GM12878 (cell line): Measurements from ENCODE around the gene CHST8. TPM values are rescaled to one million over a fixed set of nuclear protein-coding genes. Genes with fewer than 3 reads are reported as not detected.

Experiments
- CHD1 ChIP-seq: IDR thresholded peaks from 2 replicates; pipeline ENCODE4 v1.6.1; 2012; ENCODE audit warnings: low read depth, low read length, improper control_type of control experiment
- ELK1 ChIP-seq: IDR thresholded peaks from 2 replicates; pipeline ENCODE4 v1.6.1; 2012; ENCODE audit warnings: low read depth, low read length, improper control_type of control experiment
- ESRRA ChIP-seq: IDR thresholded peaks from 2 replicates; pipeline ENCODE4 v1.6.1; 2012; ENCODE audit warnings: mild to moderate bottlenecking, low read length, improper control_type of control experiment
- KAT2A ChIP-seq: conservative IDR thresholded peaks from 2 replicates; pipeline ENCODE4 v1.6.1; 2011; ENCODE audit warnings: low read depth, low read length; ENCODE audit not compliant: control insufficient read depth
- MEF2A ChIP-seq: IDR thresholded peaks from 2 replicates; pipeline ENCODE4 v1.6.1; 2011; ENCODE audit warnings: low read depth, mild to moderate bottlenecking, low read length, moderate library complexity; ENCODE audit not compliant: insufficient read depth
- MYC ChIP-seq: IDR thresholded peaks from 2 replicates; pipeline ENCODE4 v1.6.1; 2011; ENCODE audit warnings: mild to moderate bottlenecking, low read length, moderate library complexity, inconsistent platforms; ENCODE audit not compliant: insufficient read depth, insufficient replicate concordance, insufficient read length, severe bottlenecking
- NFYA ChIP-seq: IDR thresholded peaks from 2 replicates; pipeline ENCODE4 v1.6.1; 2011; ENCODE audit warnings: low read depth, mild to moderate bottlenecking, low read length, improper control_type of control experiment, borderline replicate concordance
- POLR2A ChIP-seq: IDR thresholded peaks from 2 replicates; pipeline ENCODE4 v1.6.1; 2011; ENCODE audit warnings: low read depth, mild to moderate bottlenecking, low read length
- SIN3A ChIP-seq: IDR thresholded peaks from 2 replicates; pipeline ENCODE4 v1.6.1; 2012; ENCODE audit warnings: low read depth, low read length, improper control_type of control experiment
- SMC3 ChIP-seq: IDR thresholded peaks from 2 replicates; pipeline ENCODE4 v1.6.1; 2011; ENCODE audit warnings: low read length, improper control_type of control experiment, borderline replicate concordance
- SP1 ChIP-seq: IDR thresholded peaks from one replicate; pipeline ENCODE4 v1.6.1; 2011; ENCODE audit warnings: low read depth, low read length
- STAT3 ChIP-seq: IDR thresholded peaks from 2 replicates; pipeline ENCODE4 v1.6.1; 2011; ENCODE audit warnings: low read depth, low read length, improper control_type of control experiment
- TBL1XR1 ChIP-seq: IDR thresholded peaks from 2 replicates; pipeline ENCODE4 v1.6.1; 2012; ENCODE audit warnings: low read depth, low read length, improper control_type of control experiment
- TCF12 ChIP-seq: IDR thresholded peaks from 2 replicates; pipeline ENCODE4 v1.6.1; 2011; ENCODE audit warnings: low read depth, mild to moderate bottlenecking, low read length
- TCF3 ChIP-seq: IDR thresholded peaks from 2 replicates; pipeline ENCODE4 v1.6.1; 2012; ENCODE audit warnings: low read depth, mild to moderate bottlenecking, low read length, borderline replicate concordance; ENCODE audit not compliant: insufficient read depth
- YY1 ChIP-seq: IDR thresholded peaks from 2 replicates; pipeline ENCODE4 v1.6.1; 2011; ENCODE audit warnings: low read depth, mild to moderate bottlenecking, low read length
- ZBTB33 ChIP-seq: fragments of 450-650 bp; IDR thresholded peaks from 2 replicates; pipeline ENCODE4 v1.6.1; 2017; ENCODE audit warnings: mild to moderate bottlenecking
- ZNF592 ChIP-seq: fragments of 450-650 bp; IDR thresholded peaks from 2 replicates; pipeline ENCODE4 v1.6.1; 2017; ENCODE audit warnings: mild to moderate bottlenecking, moderate library complexity
- polyA plus RNA-seq, 11 experiments: library from polyadenylated mRNA; depleted of rRNA in 4 of 11; unstranded in 6 of 11; stranded (reverse) in 5 of 11; fragments of >200 nt; fragmentation: Nextera tagmentation in 4 of 11; fragmentation: Illumina TruSeq in 1 of 11; extraction: Ambion mirVana in 4 of 11; extraction: Trizol in 1 of 11; gene quantifications; 1 replicate in 1 of 11; 2 replicates in 10 of 11; pipeline versions ENCODE4 v1.2.1 to v1.2.3, GENCODE V29; 2011 to 2016; ENCODE audit warnings: inconsistent platforms in 2 of 11, missing spikeins in 2 of 11, low read depth in 1 of 11
- total RNA-seq, 4 experiments: library from RNA; depleted of rRNA in 3 of 4; stranded (reverse); fragments of >200 nt in 3 of 4; fragmentation: Illumina TruSeq in 1 of 4; extraction: Trizol in 1 of 4; gene quantifications; 2 replicates each; pipeline versions ENCODE4 v1.2.1 to v1.2.3, GENCODE V29; 2013 to 2021
- TF ChIP-seq, protein P1 (sequence below): fragments of 150-350 bp; IDR thresholded peaks from 2 replicates; pipeline ENCODE4 v1.6.1; 2014; ENCODE audit warnings: mild to moderate bottlenecking, low read depth, low read length
- TF ChIP-seq, protein P2 (sequence below): fragments of 450-650 bp; IDR thresholded peaks from 2 replicates; pipeline ENCODE4 v1.6.1; 2017; ENCODE audit warnings: mild to moderate bottlenecking, low read depth, inconsistent platforms; ENCODE audit not compliant: poor library complexity, severe bottlenecking

Gene CHST8
- total and polyA plus RNA-seq, 10 of the 15 experiments (the other 5 are each of a cell fraction or from before 2014, with no cell fraction given) = 0.06 TPM; not detected in 9

DNA sequence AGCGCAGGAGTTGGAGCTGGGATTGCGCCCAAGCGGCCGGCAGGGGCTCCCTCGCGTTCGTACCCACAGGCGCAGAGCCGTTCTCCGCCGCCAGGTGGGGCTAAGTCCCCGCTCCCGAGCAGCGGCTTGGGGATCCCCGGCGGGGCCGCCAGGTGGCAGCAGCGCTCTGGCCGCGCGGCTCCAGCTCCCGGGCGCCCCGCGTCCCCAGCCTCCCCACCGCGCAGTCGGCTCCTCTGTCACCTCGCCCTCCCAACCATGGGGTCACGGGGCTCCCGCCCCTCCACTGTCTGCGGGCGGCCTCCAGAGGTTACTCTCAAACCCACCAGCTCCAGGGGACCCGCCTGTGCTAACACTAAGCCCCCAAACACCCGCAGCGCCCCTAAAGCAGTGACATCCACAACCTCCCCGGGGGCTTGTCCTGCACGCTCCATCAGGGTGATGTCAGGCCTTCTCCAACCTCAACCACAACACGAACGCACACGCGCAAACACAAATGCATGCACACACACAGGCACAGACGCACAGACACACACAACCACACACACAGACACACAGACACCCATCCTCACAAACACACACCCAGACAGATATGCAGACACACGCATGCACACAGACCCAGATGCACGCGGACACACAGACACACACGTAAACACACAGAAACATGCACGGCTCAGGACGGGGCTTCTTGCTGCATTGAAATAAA lies 156.5 kb downstream of the CHST8 start (continued):
- TF ChIP-seq, protein P1, sequence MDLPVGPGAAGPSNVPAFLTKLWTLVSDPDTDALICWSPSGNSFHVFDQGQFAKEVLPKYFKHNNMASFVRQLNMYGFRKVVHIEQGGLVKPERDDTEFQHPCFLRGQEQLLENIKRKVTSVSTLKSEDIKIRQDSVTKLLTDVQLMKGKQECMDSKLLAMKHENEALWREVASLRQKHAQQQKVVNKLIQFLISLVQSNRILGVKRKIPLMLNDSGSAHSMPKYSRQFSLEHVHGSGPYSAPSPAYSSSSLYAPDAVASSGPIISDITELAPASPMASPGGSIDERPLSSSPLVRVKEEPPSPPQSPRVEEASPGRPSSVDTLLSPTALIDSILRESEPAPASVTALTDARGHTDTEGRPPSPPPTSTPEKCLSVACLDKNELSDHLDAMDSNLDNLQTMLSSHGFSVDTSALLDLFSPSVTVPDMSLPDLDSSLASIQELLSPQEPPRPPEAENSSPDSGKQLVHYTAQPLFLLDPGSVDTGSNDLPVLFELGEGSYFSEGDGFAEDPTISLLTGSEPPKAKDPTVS = no peak
- TF ChIP-seq MYC = no peak
- TF ChIP-seq POLR2A = no peak
- TF ChIP-seq MEF2A = no peak
- TF ChIP-seq STAT3 = no peak
- TF ChIP-seq ELK1 = no peak
- no peak for TF ChIP-seq NFYA
- TF ChIP-seq SMC3 = peak; percentile 92
- TF ChIP-seq SP1 = peak; percentile 51
- no peak for TF ChIP-seq KAT2A
- TF ChIP-seq, protein P2, sequence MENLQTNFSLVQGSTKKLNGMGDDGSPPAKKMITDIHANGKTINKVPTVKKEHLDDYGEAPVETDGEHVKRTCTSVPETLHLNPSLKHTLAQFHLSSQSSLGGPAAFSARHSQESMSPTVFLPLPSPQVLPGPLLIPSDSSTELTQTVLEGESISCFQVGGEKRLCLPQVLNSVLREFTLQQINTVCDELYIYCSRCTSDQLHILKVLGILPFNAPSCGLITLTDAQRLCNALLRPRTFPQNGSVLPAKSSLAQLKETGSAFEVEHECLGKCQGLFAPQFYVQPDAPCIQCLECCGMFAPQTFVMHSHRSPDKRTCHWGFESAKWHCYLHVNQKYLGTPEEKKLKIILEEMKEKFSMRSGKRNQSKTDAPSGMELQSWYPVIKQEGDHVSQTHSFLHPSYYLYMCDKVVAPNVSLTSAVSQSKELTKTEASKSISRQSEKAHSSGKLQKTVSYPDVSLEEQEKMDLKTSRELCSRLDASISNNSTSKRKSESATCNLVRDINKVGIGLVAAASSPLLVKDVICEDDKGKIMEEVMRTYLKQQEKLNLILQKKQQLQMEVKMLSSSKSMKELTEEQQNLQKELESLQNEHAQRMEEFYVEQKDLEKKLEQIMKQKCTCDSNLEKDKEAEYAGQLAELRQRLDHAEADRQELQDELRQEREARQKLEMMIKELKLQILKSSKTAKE = no peak
- TF ChIP-seq ESRRA = no peak
- TF ChIP-seq ZNF592 = peak; percentile 95
- TF ChIP-seq CHD1 = no peak
- TF ChIP-seq ZBTB33 = no peak
- TF ChIP-seq YY1 = peak; percentile 82
- 0 out of 2 replicates have a peak, but pooled peaks have one; percentile 40 for TF ChIP-seq TCF3
- no peak for TF ChIP-seq TCF12
- peak; percentile 41; the same call in 1 of the 2 replicates for TF ChIP-seq TBL1XR1
- no peak for TF ChIP-seq SIN3A
